HUDEP-2 (cell line): ENCODE results near the gene POLR2J3.
"Not testable (repeated sequence)": the region's sequence is repeated elsewhere in the genome, so short reads cannot be mapped to it uniquely, and the experiment has no call there.

Experiments
- DNase-seq, 76 experiments: peaks; one replicate each; lab custom pipeline; 2025; ENCODE audit not compliant: unreplicated experiment in 76 of 76; lab: John Stamatoyannopoulos, UW

The POLR2J3 gene

DNA sequence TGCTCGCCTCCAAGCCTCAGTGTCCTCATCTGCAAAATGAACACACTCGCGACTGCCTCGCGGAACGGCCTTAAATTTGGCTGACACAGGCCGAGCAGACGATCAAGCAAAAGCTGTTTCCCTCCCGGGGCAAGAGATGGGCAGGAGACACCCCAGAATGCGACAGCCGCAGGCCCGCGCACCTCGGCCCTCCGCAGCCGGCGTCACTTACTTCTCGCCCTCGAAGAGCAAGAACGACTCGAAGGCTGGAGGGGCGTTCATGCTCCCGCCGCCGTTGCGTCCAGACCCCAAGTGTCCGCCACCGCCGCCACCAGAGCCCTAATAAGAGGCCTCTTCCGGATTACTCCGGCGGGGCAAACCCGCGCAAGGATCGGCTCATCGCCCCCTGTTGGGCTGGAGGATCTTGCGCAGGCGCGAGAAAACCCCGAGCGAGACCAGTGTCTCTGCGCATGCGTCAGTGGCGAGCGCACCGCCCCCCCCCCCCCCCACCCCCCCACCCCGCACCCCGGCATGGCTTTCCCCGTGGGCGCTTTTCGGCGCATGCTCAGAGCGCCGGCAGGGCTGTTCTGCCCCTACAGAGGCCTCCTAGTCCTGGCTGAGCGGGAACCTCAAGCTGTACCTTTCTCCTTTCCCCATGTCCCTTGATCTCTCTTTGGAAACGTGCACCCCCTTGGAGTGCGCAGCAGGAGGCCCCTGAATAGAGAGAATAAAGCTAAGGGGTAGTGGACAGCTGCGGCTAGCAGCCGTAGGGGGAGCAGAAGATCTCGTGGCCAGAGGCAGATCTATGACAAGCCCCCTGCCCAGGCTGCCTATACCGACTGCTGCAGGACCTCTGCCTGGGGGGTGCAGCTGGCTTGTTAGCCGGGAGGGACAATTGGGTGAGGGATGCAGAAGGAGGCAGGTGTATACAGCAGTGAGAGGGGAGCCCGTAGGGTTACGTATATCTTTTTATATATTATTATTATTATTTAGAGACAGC is at the start of gene POLR2J3:
POLR2J3 (minus strand) TSS at position 323 of the 979 bp plus-strand sequence; CDS start at position 261, 62 bp downstream.
- not testable (repeated sequence) for DNase-seq

DNA sequence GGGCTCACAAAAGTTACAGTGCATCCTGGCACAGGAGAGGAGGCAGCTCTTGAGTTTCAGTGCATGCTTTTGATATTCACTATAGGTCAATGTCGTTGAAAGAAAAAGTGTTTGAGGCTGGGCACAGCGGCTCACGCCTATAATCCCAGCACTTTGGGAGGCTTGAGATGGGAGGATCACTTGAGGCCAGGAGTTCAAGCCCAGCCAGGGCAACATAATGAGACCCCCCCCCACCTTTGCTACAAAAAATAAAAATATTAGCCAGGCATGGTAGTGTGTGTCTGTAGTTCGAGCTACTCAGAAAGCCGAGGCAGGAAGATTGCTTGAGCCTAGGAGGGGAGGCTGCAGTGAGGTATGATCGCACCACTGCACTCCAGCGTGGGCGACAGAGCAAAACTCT is 45.7 kb upstream of the POLR2J3 start:
- DNase-seq: not testable (repeated sequence)

GRCh38 chr7:102616507-102617125 is 44.2 kb upstream of the POLR2J3 start, which contains the start of gene RASA4:
Gene RASA4 (minus strand): TSS chr7:102616756. CDS start chr7:102616689, 67 bp downstream.
- DNase-seq: not testable (repeated sequence)

GRCh38 chr7:102615930-102616329 is 43.5 kb upstream of the POLR2J3 start:
- not testable (repeated sequence) for DNase-seq

DNA sequence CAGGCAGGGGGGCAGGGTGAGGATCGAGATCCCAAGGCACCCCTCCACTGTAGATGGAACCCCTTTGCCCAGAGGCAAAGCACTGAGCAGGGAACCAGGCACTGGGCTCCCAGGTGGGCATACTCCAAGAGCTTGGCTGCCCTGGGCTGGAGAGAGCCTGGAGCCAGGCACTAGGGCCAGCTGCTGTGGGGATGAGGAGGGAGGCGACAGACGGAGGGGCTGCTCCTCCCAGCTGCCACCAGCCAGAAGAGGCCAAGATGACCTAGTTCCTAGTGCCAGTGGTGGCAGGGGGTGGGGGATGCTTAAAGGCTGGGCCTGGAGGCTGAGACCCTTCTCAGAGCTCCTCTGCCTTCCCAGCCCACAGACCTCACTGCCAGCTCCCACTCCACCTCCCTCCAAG is 42.5 kb upstream of the POLR2J3 start:
- not testable (repeated sequence) for DNase-seq

GRCh38 chr7:102614346-102614697 is 41.9 kb upstream of the POLR2J3 start:
- DNase-seq: not testable (repeated sequence)

DNA sequence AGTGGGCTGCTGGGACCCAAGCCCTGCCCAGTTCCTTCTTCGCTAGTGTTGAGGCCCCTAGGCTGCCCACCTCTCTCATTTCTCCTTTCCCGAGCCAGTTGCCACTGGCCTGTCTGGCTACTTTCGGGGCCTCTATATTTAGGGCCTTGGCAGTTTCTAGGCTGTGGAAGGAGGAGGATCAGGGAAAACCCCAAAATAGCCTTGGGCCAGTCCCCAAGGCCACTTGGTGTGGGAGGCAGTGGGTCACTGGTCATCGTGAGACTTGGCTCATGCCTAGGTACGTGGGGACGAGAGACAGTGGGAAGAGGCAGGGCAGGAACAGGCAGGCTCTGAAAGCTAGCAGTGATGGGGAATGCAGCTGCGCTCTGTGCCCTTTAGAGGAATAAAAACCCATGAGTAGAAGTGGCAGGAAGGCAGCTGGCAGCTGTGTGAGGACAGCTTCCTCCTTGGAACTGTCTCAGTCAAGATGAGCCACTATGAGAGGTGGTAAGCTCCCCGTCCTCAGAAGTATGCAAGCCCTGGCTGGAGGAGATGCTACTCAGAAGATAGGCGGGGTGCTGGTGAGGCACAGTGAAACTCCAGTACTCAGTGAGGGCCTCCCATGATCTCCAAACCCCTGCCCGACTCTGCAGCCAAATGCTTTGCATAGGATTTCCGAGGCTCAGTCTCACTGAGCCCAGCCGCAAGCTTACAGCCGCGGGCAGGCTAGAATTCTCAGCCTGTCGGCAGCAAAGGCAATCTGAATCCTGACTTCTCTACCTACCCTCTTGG is 41.4 kb upstream of the POLR2J3 start:
- DNase-seq: not testable (repeated sequence)

GRCh38 chr7:102611675-102612325 is 39.4 kb upstream of the POLR2J3 start:
- not testable (repeated sequence) for DNase-seq

- not testable (repeated sequence) for DNase-seq
These were observed 38.8 kb upstream of the POLR2J3 start for GRCh38 chr7:102611013-102611674.

DNA sequence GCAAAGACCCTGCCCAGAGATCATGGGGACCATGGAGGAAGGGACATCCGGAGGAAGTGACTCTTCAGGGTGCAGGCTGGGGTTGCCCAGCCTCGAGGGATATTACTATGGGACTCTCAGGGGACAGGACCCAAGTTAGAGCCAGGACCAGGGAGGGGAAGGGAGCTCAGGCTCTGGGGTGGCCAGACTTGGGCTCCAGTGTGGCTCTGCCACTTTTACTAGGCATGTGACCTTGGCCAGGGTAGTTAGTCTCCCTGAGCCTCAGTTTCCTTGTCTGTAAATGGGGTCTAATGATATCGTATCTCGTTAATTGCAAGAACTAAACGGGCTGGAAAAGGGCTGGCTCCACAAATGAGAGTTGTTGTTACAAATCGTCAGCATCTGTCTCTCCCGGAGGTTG is 38.1 kb upstream of the POLR2J3 start:
- DNase-seq: not testable (repeated sequence)

- DNase-seq: not testable (repeated sequence)
These were observed 37.4 kb upstream of the POLR2J3 start for GRCh38 chr7:102609734-102610133.

DNA sequence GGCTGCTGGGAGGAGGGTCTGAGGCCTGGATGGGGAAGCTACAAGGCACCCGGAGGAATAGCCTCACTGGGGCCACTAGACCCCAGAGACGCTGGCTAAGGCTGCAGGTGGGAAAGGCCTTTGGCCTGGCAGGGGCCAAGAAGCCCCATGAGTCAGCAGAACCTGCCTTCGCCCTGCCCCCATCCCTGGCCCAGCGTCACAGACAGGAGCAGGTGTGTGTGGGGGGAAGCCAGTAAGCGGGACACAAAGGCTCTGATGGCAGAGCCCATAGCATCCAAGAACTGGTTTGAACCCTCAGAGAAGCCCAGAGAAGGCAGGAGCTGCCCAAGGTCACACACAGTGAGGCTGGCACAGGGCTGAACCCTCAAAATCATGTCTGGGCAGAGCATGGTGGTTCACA is 34.5 kb upstream of the POLR2J3 start:
- not testable (repeated sequence) for DNase-seq

DNA sequence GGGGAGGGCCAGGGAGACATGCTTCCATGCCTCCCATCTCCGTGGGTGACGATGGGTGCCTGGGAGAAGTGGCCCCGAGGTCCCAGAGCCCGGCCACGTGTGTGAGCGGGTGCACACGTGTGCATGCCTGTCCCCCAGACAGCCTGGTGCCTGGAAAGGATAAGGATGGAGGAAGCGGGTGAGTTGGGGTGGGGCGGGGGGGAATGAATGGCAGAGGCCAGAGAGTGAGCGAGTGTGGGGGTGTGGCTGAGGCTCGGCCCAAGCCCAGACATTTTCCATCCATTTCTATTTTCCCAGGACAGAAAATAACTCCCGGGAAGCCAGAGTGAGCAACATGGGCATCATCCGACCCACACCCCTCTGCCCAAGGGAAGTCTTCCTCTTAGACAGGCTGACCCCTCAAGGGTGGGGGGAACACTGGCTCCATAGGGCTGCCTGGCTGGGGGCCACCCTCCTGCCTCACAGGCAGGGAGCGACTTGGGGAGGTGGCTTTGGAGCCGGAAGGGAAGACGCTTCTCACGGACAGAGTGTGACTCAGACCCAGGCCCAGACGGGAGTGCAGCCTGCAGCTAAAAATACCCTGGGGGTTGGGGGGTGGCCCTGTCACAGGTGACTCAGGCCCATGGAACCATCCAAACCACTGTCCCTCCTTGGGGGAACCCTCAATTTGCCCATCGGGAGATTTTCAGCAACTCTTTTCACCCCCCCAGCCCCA is 32.2 kb upstream of the POLR2J3 start:
- not testable (repeated sequence) for DNase-seq

DNA sequence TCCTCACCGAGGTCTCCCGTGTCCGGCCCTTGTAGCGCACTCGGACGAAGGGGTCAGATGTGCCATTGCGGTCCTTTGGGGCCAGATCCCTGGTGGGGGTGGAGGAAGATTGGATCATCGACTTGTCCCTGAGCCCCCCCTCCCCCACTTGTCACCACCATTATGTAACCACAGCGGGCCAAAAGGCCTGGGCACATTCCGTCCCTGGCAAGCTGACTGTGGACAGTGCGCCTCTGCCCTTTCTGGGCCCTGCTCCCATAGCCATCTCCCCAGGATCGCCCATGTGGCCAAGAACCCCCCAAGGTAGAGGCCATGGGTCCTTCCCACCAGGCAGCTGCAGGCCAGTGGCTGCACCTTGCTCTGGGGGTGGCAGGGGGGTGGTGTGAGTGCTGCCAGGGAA is 29.9 kb upstream of the POLR2J3 start:
- not testable (repeated sequence) for DNase-seq

- not testable (repeated sequence) for DNase-seq
These were observed 27.3 kb upstream of the POLR2J3 start for GRCh38 chr7:102599699-102600098.

GRCh38 chr7:102596036-102596435 is 23.7 kb upstream of the POLR2J3 start:
- DNase-seq: not testable (repeated sequence)

DNA sequence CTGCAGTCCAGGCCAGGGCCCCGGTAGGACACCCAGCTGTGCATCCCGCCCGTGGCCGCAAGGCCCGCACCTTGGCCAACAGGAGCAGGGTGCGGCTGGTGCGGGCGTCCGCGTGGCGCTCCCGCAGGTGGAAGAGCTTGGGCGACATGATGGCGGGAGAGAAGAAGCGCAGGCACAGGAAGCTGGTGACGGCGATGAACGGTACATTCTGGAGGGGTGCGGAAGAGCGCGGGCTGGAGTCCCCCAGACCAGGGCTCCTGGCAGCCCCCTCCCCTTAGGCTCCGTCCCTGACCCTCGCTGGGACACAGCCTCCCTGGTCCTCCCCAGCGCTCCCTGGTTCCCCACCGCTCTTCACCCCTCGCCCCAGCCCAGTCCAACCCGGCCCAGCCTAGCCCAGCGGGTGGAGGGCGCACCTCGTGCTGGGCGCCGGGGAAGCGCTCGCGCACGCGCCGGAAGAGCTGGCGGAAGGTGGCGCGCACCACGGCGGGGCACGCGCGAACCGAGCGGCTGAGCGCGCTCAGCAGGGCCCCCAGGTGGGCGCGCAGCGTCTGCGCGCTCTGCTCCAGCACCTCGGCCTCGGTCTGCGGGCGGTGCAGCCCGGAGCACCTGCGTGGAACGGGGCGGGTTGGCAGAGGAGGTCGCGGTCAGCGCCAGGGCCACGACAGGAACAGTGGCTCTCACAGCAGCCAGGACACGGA is 21.4 kb upstream of the POLR2J3 start:
- not testable (repeated sequence) for DNase-seq

DNA sequence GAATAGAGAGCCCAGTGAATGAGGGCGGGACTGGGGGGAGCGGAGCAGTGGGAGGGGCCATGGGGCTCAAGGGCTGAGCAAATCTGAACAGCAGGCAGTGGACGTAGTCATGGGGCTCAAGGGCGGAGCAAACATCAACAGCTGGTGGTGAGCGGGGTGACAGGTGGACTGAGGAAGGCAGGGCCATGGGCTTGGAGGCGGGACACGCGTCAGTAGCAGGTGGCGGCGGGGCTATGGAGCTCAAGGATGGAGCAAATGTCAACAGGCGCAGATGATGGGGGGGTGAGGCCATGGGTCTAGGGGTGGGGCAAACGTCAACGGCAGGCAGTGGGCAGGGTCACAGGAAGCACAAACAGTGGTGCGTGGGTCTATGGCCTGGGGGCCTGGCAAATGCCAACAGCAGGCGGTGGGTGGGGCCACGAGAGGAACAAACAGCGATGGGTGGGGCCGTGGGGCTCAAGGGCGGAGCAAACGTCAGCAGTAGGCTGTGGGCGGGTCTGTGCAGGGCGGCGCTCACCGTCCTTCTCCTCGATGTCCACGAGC is 20.2 kb upstream of the POLR2J3 start:
- not testable (repeated sequence) for DNase-seq
